Keratinocyte (primary cell): ENCODE results near the gene SPECC1L.

Experiments used
- EZH2 ChIP-seq: IDR thresholded peaks from one replicate; pipeline ENCODE4 v1.6.1; 2012; ENCODE audit warnings: inconsistent platforms, mild to moderate bottlenecking, low read length, moderate library complexity
- TF ChIP-seq, protein P1 (sequence below), 3 experiments: IDR thresholded peaks in 1 of 3; conservative IDR thresholded peaks in 1 of 3; optimal IDR thresholded peaks in 1 of 3; 2 replicates in 2 of 3; 3 replicates in 1 of 3; pipeline versions ENCODE3 to v1.5.1; 2011; ENCODE audit warnings: low read length in 3 of 3, mild to moderate bottlenecking in 3 of 3, moderate library complexity in 2 of 3, control low read depth in 1 of 3, inconsistent platforms in 1 of 3; ENCODE audit not compliant: insufficient read depth in 2 of 3; ENCODE audit errors: extremely low read depth in 1 of 3

DNA sequence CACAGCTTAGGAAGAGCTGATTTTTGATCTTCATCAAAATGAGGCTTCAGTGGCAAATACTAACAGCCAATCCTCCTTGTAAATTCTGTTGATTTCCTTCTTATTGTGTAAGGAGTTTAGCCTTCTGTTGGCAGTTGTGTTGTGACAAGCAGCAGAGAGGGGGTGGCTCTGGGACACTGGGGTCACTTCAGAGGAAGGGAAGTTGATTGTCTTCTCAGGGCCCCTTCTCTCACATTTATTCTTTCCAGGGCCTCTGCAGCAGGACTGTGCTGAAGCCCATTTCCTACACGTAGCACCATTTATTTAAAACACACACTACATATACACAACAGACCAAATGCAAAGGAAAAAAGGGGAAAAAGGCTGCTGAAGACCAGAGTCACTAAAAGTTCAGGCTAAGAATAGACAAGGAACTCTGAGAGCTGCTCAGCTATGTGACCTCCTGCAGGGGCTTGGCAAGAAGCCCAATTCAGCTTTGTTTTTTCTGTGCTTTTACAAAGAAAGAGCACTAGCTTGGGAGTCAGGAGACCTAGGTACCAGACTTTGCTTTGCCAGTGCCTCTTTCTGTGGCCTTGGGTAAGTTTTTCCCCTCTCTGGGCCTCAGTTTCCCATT is 196.2 kb downstream of the SPECC1L start:
- TF ChIP-seq, protein P1, sequence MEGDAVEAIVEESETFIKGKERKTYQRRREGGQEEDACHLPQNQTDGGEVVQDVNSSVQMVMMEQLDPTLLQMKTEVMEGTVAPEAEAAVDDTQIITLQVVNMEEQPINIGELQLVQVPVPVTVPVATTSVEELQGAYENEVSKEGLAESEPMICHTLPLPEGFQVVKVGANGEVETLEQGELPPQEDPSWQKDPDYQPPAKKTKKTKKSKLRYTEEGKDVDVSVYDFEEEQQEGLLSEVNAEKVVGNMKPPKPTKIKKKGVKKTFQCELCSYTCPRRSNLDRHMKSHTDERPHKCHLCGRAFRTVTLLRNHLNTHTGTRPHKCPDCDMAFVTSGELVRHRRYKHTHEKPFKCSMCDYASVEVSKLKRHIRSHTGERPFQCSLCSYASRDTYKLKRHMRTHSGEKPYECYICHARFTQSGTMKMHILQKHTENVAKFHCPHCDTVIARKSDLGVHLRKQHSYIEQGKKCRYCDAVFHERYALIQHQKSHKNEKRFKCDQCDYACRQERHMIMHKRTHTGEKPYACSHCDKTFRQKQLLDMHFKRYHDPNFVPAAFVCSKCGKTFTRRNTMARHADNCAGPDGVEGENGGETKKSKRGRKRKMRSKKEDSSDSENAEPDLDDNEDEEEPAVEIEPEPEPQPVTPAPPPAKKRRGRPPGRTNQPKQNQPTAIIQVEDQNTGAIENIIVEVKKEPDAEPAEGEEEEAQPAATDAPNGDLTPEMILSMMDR (optimal IDR thresholded peaks at IDR 0.05 in 1 of 3, IDR thresholded peaks at IDR 0.05 in 1 of 3, conservative IDR thresholded peaks at IDR 0.05 in 1 of 3; ENCODE audit: extremely low read depth in 1 of 3, insufficient read depth in 2 of 3, low read length in 3 of 3): no peak
- TF ChIP-seq EZH2: no peak
